HG03432 (cell line): ENCODE data around the gene PRELID1.
"Not testable (repeated sequence)": the region's sequence is repeated elsewhere in the genome, so short reads cannot be mapped to it uniquely, and the experiment has no call there.

ENCODE experiments used
- ATAC-seq: cut with Tn5 transposase; IDR thresholded peaks from one replicate; pipeline ENCODE4 v1.9.1; 2021; ENCODE audit warnings: mild to moderate bottlenecking, moderate library complexity; ENCODE audit not compliant: unreplicated experiment

Gene PRELID1

DNA sequence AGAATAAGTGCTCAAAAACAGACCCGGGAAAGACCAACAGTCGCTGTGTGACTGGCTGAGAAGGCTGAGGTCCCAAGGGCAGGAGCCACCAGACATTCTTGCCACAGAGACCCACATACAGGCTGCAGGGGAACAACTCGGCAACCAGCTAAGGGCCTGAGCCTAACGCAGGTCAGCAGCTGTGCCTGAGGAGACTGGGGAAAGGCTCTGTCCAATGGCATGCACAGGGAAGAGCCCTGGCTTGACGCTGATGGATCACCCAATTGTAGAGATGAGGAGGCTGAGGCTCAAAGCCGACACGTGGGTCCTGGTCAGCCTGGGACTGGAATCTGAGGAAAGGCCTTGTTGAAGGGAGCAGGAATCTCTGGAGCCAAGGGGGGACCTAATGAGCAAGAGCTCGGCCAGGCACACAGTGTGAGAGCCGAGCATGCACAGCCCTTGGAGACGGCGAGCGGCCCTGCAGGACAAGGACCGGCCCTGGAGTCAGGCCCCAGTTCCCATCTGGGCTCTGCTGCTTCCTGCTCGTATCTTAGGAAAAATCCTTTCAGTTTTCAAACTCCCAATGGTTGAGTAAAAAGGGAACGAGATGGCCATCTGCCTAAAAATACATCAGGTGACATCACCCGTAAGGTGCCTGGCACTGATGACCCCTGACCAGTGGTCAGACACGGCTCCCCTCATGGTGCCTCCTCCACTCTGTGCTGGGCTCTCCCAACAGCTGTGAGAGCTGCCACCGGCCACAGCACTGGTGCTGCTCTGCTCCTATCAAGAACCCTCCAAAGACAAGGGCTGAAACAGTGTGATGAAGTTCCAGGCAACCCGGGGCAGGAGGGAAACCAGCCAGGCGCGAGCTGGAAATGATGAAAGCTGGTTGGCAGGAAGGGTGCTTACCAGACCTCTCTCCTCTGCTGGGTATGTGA lies 31.4 kb downstream of the PRELID1 start:
- ATAC-seq, result no peak

DNA sequence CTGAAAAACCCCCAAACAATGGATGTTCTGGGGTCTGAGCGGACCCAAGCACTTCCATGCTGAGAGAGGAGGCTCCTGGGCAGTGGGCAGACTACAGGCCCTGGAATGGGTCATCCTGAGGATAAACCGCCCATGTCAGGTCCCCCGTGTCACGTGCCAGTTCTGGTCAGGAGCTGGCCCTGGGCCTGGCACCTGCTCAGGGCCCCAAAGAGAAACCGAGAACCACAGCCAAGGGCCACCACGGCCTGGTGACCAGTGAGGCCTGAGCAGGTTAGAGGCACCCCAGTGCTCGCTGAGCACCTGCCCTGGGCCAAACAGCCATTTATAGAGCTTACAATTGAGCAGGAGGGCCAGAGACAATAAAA lies 32.1 kb downstream of the PRELID1 start:
- ATAC-seq, result no peak

DNA sequence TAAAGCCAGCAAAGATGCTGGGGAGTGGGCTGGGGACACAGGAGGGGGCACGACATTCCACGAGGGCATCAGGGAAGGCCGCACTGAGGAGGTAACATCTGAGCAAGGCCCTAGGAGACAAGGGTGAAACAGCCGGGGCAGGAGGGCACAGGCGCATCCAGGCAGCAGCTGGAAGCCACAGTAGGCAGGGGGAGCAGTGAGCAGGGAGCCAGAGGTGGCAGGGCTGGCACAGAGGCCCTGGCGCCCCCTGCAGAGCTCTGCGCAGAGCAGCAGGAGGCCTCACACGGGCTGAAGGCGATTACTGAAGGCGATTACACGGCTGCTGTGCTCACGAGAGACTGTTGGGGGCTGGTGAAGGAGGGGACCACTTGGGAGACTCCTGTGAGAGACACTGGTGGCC lies 32.5 kb downstream of the PRELID1 start:
- no peak for ATAC-seq

DNA sequence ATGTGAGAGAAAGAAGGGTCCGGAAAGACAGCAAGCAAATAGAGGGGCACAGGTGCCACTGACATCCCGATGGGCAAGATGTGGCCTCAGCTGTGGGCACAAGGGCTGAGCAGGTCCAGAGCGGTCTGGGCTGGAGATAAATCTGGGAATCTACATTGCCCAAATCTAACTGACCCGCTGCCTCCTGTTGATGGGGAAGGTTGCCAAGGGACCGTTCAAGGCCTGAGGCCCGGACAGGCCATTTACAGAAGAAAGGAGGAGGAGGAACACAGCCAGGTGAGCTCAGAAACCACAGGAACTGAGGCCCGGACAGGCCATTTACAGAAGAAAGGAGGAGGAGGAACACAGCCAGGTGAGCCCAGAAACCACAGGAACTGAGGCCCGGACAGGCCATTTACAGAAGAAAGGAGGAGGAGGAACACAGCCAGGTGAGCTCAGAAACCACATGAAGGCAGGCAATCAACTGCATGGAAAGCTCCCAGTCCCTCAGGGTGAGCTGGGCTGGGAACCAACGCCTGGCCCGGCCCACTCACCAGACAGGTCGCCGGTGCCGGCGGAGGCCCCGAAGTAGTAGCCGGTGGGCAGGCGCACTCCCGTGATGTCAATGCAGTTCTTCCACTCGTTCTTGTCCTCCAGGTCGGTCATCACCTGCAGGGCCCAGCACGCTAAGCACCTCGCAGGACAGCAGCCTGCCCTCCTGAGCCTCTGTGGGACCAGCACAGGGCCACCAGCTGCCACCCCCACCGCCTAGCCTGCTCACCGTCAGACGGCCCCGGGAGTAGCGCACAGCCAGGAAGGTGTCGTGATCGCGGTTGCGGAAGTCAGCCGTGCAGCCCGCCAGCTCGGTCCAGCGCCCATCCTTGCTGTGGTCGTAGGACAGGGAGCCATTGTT lies 33.2 kb downstream of the PRELID1 start:
- ATAC-seq, result no peak

DNA sequence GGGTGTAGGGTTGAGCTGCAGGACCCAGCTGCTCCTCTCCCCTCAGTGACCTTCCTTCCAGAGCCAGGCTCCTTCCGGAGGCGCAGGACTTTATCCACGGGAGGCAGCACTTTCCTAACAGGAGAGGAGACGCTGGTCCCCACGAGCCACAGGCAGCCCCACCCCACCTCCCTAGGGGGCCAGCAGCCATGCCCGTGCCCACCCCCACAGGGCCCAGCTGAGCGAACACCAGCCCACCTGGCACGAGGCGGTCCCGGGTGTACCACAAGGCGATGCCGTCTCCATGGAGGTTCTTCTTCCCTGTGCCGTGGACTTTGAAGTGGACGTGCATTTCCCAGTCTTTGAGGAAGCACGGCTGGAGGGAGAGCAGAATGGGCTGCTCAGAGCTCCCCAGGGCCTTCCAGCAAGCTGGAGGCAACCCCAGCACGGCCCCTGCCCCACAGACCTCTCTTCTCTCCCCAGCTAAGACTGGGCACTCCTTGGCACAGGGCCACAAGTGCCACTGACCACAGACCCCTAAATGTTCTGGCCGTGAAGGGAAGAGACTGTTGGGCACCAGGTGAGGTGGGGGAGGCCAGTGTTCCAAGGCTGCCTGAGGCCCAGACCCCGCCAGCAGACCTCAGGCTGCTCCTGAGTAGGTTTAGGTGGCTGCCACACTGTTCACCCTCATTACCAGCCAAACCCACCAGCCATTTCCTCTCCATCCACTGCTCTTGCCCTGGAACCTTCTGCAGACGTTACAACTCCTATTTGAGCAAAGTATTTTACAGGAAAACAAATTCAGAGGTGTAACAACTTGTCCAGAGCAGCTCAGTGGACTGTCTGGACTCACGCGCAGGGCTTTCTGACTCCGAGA lies 34.9 kb downstream of the PRELID1 start:
- ATAC-seq, result no peak

DNA sequence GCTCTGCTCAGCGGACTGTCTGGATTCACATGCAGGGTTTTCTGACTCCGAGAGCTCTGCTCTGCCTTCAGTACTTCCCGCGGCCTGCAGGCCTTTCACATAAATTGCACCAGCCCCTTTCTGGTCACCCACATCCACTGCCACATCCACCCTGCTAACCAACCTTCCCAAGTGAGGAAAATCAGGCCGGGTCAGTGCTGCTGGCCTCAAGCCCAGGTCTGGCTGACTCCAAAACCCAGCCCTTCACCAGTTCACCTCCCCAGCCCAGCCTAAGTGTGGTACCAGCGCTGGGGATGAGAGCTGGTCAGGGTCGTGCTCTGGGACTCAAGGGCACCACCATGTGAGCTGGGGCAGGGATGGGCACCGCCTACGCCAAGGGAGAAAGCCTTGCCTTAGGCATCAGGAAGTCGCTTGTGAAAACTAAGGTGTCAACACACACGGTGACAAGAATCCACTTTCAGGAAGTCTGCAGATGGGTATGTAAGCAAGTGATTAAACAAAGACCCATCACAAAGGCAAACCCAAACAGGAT lies 35.6 kb downstream of the PRELID1 start:
- ATAC-seq, result no peak

DNA sequence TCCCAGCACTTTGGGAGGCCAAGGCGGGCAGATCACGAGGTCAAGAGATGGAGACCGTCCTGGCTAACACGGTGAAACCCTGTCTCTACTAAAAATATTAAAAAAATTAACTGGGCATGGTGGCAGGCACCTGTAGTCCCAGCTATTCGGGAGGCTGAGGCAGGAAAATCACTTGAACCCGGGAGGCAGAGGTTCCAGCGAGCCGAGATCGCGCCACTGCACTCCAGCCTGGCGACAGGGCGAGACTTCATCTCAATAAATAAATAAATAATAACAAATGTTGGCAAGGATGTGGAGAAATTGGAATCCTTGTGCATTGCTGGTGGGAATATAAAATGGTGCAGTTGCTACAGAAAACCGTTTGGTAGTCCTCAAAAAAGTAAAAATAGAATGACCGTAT lies 39.4 kb downstream of the PRELID1 start:
- ATAC-seq, result not testable (repeated sequence)

DNA sequence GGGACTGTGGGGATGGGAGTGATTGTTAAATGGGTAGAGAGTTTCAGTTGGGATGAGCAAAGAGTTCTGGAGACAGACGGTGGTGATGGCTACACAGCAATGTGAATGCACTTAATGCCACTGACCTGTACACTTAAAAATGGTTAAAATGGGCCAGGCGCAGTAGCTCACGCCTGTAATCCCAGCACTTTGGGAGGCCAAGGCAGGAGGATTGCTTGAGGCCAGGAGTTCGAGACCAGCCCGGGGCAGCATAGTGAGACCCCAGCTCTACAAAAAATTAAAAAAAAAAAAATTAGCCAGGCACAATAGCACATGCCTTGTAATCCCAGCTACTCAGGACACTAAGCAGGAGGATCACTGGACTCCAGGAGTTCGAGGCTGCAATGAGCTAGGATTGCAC lies 40.2 kb downstream of the PRELID1 start:
- ATAC-seq, result no peak

DNA sequence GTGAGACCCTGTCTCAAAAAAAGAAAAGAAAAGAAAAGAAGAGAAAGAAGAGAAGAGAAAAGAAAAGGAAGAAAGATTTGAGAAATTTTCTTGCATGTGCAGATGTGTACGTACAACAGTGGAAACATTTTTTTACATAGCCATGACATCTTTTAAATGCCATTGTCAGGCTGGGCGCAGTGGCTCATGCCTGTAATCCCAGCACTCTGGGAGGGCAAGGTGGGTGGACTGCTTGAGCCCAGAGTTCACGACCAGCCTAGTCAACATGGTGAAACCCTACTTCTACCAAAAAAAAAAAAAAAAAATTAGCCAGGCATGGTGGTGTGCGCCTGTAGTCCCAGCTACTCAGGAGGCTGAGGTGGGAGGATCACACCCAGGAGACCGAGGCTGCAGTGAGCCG lies 41.3 kb downstream of the PRELID1 start:
- no peak for ATAC-seq

DNA sequence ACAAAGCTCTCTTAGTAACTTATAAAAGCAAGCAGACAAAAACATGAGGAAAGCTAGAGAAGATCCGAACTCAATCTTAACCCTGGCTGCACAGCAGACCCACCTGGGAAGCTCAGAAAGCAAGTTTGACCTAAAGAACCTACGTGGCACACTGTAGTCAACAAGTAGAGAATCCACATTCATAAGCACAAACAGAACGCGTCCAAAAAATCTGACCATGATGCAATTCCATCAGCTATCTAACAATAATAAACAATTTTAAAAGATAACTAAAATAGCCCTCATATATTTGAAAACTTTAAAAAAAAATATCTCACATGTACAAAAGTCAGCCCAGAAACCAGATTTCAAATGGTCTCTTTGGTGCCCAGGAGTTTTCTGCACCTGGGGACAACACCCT lies 43.2 kb downstream of the PRELID1 start:
- no peak for ATAC-seq

DNA sequence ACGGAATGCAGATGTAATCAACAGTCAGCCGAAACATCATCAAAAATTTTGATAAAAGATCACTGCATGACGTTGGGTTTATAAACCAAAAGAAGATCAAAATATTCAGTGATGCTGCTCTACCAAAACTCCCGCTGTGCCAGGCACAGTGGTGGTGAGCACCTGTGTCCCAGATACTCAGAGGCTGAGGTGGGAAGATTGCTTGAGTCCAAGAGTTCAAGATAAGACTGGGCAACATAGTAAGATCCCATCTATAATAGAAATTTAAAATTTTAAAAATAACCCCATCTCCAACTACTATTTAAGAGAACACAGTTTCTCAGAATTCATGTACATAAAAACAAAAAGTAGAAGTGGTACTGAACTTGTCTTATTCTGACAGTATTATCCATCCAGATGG lies 44.1 kb downstream of the PRELID1 start:
- ATAC-seq, result no peak

DNA sequence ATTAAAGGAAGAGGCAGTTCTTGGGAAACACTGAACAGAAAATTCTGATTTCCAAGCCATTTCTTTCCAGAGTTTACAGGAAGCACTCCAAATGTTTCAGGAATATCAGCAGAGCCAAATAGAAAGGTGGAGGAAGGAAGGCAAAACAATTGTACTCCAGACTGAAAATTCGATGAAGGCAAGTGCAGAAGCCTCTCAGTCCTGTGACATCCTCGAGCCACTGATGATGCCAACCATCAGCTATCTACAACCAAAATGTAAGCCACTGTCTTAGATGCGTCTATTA lies 45.7 kb downstream of the PRELID1 start:
- no peak for ATAC-seq

DNA sequence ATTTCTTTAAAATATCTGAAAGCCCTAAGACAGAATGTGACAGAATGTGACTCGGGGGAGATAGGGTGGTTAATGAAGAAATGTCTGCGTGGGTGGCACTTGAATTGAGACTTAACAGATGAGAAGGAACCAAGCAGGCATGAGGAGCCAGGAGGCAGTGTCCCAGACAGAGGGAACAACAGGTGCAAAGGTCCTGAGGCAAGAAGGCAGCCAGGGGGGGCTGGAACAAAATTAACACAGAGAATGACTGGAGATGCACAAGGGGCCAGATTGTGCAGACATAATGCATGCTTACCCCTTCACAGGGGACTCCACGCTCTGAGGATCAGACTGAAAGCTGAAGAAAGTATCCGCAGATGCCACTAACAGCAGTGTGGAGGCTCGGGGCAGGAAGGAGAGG lies 46.2 kb downstream of the PRELID1 start:
- no peak for ATAC-seq

DNA sequence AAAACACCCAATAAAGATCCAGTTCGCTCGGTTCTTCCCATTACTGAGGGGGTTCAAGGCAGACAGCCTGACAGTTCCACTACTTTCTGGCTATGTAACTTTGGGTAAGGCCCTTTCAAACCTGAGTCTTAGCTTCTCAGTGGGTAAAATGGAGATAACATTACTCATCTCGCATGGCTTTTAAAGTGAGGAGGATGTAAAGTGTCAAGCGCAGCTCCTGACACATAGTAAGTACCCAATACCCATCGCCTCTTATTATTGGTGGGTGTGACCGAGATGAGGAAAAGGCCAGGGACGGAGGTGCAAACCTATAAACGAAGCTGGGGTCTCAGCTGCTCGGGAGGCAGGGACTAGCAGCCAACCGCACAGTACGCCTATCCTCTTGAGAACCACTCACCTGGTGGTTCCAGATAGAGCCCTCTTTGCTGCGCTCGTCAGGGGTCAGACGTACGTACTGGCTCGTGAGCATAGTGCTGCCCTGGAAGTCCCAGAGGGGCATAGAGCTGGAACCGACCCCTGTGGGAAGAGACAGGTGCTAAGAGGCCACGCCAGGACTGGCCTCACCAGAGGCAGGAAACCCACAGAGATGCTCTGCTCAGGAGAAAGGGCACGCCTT lies 47.3 kb downstream of the PRELID1 start:
- no peak for ATAC-seq

DNA sequence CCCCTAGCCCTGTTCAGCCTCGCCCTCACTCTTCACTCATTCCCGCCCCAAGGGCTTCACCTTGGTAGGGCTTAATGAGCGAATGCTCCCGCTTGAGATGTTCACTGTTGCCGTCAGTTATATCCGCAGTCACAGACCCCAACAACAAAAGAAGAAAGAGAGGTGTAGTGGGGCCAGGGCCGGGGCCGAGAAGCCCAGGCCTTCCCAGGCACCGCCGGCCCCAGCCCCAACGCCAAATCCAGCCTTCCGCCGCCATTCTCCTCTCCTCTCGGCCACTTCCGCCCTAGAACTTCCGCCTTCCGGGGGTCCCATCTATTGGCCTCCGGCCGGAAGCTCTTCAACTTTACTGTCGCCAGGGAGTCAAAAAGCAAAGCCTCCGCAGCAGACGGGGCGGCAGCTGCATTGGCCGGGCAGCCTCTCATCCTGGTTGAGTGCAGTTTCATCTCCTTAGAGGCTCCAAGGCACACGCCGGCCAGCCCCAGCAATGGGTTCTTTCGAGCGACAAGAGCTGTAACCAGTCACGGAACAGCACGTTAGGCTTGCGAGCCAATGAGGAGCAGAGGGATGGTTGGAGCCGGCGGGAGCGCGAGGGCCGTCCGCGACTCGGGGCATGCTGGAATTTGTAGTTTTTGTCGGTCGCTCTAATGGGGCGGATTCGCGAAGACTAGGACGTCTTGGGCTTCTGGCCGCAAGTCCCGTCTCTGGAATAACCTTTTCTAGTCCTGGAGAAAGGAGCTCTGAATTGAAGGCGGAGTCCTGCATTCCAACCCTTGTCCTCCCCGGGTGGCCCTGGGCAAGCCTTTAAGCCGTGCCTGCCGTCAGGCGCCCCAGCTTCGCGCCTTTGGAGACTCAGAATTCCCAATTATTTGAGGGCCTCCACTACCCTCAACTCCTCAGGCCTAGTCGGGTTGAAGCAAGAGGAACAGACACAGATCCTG lies 48.1 kb downstream of the PRELID1 start, which contains the start of gene LMAN2:
LMAN2 (minus strand) TSS at position 277 of the 938 bp plus-strand sequence; CDS start at position 256, 21 bp downstream.
- peak; percentile 94 for ATAC-seq

DNA sequence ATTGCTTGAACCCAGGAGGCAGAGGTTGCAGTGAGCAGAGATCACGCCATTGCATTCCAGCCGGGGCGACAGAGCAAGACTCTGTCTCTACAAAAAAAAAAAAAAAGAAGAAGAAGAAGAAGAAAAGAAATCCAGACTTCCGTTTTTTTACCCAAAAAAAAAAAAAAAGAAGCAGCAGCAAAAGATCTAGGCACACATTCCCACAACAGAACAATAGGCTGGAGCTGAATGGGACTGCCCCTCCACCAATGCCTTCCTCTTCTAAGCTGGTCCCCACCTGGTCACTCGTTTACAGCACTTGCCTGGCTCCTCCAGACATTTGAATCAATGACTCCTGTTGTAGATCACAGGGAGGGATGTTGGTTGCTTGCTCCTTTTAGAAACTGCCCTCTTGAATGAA lies 49.5 kb downstream of the PRELID1 start:
- ATAC-seq, result no peak

DNA sequence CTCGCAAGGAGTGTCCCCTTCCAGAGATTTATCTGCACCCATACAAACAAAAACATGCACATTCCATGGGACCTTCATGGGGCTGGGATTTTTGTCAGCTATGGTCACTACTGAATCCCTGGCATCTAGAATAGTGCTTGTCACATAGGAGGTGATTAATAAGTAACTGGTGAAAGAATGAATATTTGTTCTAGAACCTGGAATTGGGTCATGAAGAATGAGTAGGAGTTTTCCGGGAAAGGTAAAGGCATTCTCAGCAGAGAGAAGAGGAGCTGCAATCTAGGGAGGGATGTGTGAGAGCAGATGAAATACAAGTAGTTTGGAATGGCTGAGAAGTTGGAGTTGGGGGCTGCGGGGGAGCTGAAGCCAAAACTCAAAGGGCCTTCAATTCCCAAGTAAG lies 50.7 kb downstream of the PRELID1 start:
- ATAC-seq, result no peak

DNA sequence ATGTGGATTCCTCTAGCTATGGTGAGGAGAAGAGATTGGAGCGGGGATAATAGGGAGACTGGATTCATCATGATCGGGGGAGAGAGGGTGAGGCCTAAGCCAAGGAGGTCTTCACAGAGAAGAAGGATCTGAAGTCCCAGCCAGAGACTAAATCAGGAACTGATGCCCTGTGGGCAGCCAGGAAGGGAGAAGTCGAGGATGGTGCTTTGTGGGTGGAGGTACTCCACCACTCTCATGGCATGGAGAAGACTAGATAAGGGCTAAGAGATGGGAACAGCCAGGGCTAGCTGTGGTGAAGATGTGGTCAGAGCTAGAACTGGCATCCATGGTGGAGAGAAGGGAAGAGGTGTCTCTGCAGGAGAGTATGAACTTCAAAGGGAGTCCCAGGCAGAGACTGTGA lies 51.1 kb downstream of the PRELID1 start:
- no peak for ATAC-seq

DNA sequence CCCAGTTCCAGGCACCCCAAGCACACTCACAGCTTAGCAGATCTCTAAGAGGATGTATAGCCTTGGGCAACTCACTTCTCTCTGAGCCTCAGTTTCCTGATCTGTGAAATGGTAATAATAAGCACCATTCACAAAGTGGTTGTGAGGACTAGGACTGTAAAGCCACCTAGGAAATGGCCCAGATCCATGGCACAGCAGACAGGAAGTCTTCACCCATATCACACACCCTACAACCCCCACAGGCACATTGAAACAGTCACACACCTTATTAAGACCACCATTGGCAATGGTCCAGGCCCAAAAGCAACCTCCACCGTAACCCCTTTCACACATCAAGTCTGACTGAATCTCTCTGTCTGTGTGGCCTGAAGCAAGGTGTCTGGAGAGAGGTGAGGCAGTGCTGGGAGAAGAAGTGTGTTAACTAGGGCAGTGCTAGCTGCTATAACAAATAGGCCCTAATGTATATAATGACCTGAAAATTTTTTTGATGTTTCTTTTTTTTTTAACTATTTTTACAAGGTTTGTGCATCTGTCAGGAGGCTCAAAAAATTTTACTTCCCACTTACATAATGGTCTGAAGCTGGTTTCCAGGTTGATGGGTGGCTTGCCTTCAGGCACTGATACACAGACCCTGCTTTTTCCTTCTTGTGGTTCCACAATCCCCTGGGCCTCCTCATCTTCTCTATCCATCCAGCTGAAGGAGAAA lies 51.7 kb downstream of the PRELID1 start:
- ATAC-seq, result no peak
